ENCODE measurements around the gene NR4A1.

DNA sequence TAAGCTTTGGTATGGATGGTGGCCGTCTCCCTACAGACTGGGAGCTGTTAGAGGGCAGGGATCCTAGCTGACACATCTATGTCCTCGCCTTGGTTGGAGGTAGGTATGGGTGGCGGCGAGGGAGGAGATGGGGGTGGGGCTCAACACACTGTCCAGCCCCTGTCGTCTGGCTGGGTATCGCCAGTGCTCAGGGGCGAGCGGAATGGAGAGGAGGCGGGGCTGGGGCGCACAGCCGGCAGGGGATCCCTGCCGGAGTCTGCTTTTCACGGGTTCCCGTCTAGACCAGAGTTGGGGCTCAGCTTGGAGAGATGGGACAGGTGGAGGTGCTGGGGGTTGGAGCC is 28.4 kb upstream of the NR4A1 start:
- TF ChIP-seq, protein P1, sequence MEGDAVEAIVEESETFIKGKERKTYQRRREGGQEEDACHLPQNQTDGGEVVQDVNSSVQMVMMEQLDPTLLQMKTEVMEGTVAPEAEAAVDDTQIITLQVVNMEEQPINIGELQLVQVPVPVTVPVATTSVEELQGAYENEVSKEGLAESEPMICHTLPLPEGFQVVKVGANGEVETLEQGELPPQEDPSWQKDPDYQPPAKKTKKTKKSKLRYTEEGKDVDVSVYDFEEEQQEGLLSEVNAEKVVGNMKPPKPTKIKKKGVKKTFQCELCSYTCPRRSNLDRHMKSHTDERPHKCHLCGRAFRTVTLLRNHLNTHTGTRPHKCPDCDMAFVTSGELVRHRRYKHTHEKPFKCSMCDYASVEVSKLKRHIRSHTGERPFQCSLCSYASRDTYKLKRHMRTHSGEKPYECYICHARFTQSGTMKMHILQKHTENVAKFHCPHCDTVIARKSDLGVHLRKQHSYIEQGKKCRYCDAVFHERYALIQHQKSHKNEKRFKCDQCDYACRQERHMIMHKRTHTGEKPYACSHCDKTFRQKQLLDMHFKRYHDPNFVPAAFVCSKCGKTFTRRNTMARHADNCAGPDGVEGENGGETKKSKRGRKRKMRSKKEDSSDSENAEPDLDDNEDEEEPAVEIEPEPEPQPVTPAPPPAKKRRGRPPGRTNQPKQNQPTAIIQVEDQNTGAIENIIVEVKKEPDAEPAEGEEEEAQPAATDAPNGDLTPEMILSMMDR (optimal IDR thresholded peaks at IDR 0.05 in 1 of 3, IDR thresholded peaks at IDR 0.05 in 1 of 3, conservative IDR thresholded peaks at IDR 0.05 in 1 of 3; ENCODE audit: extremely low read depth in 1 of 3, insufficient read depth in 2 of 3, low read length in 3 of 3): no peak
- no peak for TF ChIP-seq EZH2 (IDR thresholded peaks at IDR 0.05; ENCODE audit: low read length)

Measured in keratinocyte (primary cell).